Lower leg skin (tissue), 4 donors: Measurements from ENCODE around the gene CLSTN1. TPM values are rescaled to one million over a fixed set of nuclear protein-coding genes. Genes with fewer than 3 reads are reported as not detected.
"Not testable (repeated sequence)": the region's sequence is repeated elsewhere in the genome, so short reads cannot be mapped to it uniquely, and the experiment has no call there.

Experiments
- DNase-seq, 2 donors: peaks; one replicate each; pipeline ENCODE4 v3.0.0-alpha.2; 2019; ENCODE audit warnings: low spot score in 2 of 2
- H3K4me3 ChIP-seq: fragments of 200-600 bp; sonication (generic); 2 replicates; pipeline ENCODE4 v1.5.1; 2017; ENCODE audit warnings: mild to moderate bottlenecking, low read depth; ENCODE audit not compliant: poor library complexity, severe bottlenecking
- POLR2A ChIP-seq, 2 donors: fragments of 450-650 bp; IDR thresholded peaks; one replicate each; pipeline ENCODE4 v1.6.1; 2016 to 2017; ENCODE audit warnings: antibody characterized with exemption in 2 of 2, mild to moderate bottlenecking in 1 of 2, moderate library complexity in 1 of 2
- WGBS, 2 donors: methylation state at CpG; one replicate each; pipeline ENCODE4 v1.1.5; 2018; 5-methylcytosine and 5-hydroxymethylcytosine counted together
- intact Hi-C: fragments of 100-400 bp; cut with DNase I; formaldehyde crosslinking; loops from one replicate; pipeline ENCODE4 v1.15.0; 2023; ENCODE audit warnings: low total_unique reads
- total RNA-seq, 4 donors: library from RNA; depleted of rRNA; stranded (reverse); fragments of >200 nt; gene quantifications; one replicate each; pipeline ENCODE4 v1.1.0, GENCODE V29; 2016
- TF ChIP-seq, protein P1 (sequence below), 3 donors: fragments of 450-650 bp; IDR thresholded peaks; one replicate each; pipeline ENCODE4 v1.5.1; 2016; ENCODE audit warnings: antibody characterized with exemption in 3 of 3, mild to moderate bottlenecking in 3 of 3, moderate library complexity in 2 of 3

The CLSTN1 gene
- total RNA-seq, 4 donors from 2014 or later: 116 to 174 (median 150) TPM

DNA sequence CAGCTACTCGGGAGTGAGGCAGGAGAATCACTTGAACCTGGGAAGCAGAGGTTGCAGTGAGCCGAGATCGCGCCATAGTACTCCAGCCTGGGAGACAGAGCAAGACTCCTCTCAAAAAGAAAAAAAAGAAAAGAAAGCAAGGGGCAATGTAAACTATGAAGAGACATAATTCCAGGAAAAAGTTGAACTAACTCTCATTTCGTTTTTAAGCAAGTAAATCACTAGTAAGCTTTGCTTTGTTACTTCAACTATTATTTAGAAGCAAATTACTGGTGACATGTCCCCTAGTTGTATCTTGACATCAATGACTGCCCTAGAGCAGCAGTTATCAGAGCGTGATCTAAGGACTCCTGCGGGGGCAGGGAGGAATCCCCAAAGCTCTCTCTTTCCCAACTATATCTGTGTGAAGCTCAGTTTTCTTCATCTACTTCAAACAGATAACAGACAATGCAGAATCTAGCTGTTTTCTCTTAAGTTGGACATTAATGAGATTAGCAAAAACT is 18.7 kb downstream of the CLSTN1 start:
- peak in 1 of 2 donors; percentile 3 for DNase-seq
- TF ChIP-seq, protein P1, sequence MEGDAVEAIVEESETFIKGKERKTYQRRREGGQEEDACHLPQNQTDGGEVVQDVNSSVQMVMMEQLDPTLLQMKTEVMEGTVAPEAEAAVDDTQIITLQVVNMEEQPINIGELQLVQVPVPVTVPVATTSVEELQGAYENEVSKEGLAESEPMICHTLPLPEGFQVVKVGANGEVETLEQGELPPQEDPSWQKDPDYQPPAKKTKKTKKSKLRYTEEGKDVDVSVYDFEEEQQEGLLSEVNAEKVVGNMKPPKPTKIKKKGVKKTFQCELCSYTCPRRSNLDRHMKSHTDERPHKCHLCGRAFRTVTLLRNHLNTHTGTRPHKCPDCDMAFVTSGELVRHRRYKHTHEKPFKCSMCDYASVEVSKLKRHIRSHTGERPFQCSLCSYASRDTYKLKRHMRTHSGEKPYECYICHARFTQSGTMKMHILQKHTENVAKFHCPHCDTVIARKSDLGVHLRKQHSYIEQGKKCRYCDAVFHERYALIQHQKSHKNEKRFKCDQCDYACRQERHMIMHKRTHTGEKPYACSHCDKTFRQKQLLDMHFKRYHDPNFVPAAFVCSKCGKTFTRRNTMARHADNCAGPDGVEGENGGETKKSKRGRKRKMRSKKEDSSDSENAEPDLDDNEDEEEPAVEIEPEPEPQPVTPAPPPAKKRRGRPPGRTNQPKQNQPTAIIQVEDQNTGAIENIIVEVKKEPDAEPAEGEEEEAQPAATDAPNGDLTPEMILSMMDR (IDR thresholded peaks at IDR 0.05): no peak
- no peak for TF ChIP-seq POLR2A (IDR thresholded peaks at IDR 0.05)
- H3K4me3 ChIP-seq: no peak overlapping the region
- WGBS, 2 donors: 47 to 49% methylated on average over 7 of the region's 7 CpGs
- intact Hi-C loops: no loop called here

DNA sequence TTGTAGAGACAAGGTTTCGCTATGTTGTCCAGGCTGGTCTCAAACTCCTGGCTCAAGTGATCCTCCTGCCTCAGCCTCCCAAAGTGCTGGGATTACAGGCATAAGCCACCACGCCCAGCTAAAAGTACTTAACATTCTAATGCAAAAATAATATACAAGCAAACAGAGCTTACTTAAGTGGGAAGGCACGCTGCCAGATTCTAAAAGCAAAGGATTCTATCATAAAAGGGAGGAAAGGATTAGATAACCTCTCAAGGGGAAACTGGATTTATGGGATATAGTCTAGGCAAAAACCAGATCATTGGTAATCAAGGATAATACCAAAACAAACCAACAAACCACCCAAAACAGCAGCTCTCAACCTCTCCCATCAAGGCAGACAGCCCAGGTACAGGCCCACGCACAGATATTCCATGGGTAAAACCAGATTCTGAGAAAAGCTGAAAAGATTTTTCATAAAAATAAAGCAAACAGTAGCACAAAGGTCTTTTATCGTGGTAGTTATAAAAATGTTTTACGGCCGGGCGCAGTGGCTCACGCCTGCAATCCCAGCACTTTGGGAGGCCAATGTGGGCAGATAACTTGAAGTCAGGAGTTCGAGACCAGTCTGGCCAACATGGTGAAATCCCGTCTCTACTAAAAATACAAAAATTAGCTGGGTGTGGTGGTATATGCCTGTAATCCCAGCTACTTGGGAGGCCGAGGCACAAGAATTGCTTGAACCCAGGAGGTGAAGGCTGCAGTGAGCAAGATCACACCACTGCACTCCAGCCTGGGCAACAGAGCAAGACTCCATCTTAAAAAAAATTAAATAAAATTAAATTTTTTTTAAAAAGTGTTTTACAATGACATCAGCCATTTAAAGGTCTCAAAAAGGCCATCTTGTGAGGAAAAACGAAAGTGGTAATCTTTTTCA is 20.5 kb downstream of the CLSTN1 start:
- intact Hi-C loops, H3K4me3 ChIP-seq: not testable (repeated sequence)
- peak in 1 of 2 donors; percentile 74 for DNase-seq
- 91 to 92% methylated on average over 13 of the region's 13 CpGs for WGBS, 2 donors

DNA sequence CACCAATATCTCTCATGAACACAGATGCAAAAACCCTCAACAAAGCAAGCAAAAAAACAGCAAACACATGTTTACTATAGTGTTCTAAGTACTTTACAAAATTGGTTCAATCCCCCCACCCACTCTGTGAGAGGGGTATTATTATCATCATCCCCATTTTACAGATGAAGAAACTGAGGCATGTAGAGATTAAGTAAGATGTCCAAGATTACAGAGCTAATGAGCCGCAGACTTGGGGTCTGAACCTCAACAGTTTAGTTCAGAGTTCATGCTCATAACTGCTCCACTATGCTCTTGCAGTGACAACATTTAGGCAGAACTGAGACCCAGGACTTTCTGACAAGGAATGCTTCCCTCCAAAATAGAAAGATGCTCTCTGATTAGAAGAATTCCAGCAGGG is 21.9 kb downstream of the CLSTN1 start:
- TF ChIP-seq, protein P1 (IDR thresholded peaks at IDR 0.05): no peak
- no peak for TF ChIP-seq POLR2A (IDR thresholded peaks at IDR 0.05)
- no peak overlapping the region for H3K4me3 ChIP-seq
- WGBS, 2 donors: 95 to 97% methylated on average over 1 of the region's 1 CpG
- intact Hi-C loops: no loop called here
- peak in 1 of 2 donors; percentile 8 for DNase-seq

DNA sequence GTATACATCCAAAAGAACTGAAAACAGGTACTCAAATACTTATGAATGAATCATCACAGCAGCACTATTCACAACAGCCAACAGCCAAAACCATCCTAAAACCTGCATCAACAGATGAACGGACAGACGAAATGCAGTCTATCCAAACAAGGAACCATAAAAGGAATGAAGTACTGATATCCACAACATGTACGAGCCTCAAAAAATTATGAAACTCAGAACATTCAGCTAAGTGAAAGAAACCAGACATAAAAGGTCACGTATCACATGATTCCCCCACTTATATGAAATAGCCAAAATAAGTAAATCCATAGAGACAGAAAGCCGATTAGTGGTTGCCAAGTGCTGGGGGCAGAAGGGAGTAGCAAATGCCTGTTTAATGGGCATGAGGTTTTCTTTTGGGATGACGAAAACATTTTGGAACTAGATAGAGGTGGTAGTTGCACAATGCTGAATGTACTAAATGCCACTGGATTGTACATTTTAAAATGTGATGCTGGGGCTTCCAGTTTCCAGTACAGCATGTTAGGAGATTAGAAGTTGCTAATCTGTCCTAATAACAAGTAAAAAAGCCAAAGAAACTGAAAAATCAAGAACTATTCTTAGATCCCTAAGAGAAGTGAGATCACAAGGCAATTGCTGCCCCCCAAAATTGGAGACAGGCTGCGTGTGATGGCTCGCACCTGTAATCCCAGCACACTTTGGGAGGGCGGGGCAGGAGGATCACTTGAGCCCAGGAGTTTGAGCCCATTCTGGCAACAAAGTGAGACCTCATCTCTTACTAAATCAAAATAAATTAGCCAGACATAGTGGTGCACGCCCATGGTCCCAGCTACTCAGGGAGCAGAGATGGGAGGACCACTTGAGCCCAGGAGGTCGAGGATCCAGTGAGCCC is 25.3 kb downstream of the CLSTN1 start:
- H3K4me3 ChIP-seq: no peak overlapping the region
- 47 to 52% methylated on average over 11 of the region's 11 CpGs for WGBS, 2 donors
- no peak for TF ChIP-seq POLR2A (IDR thresholded peaks at IDR 0.05)
- TF ChIP-seq, protein P1 (IDR thresholded peaks at IDR 0.05): no peak
- DNase-seq: peak in 1 of 2 donors; percentile 54
- intact Hi-C loops: no loop called here

DNA sequence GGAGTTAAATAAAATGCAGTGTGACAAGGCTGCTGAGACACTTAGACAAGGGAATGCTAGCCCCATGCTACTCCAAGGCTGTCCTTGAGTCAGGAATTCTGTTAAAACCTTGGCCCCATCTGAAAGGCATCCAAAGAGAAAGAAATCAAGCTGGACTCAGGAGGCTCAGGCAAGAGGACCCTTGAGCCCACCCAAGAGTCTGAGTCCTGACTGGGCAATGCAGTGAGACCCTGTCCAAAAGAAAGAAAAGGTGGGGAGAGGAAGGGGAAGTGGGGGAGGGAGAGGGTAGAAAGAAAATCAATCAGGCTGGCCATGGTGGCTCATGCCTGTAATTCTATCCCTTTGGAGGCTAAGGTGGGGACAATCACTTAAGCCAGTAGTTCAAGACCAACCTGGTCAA is 26.7 kb downstream of the CLSTN1 start:
- H3K4me3 ChIP-seq: no peak overlapping the region
- DNase-seq: no peak
- no peak for TF ChIP-seq POLR2A (IDR thresholded peaks at IDR 0.05)
- TF ChIP-seq, protein P1 (IDR thresholded peaks at IDR 0.05): no peak
- intact Hi-C loops: no loop called here

DNA sequence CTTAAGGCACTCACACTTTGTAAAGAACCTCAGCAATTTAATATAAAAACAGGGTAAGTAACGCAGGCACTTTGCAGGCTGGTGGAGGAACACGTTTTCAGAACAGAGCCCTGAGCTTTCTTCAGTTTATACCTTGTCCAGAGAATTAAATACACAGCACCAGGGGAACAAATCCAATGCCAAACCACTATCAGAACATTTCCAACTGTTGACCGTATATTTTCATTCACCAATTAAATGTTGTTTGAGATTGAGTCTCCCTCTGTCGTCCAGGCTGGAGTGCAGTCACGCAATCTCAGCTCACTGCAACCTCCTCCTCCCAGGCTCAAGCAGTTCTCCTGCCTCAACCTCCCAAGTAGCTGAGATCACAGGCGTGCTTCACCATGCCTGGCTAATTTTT is 29.7 kb downstream of the CLSTN1 start:
- intact Hi-C loops: no loop called here
- no peak for DNase-seq
- WGBS, 2 donors: 84% methylated on average over 6 of the region's 6 CpGs
- TF ChIP-seq, protein P1 (IDR thresholded peaks at IDR 0.05): no peak
- TF ChIP-seq POLR2A (IDR thresholded peaks at IDR 0.05): no peak
- H3K4me3 ChIP-seq: no peak overlapping the region
